HG03378 (cell line): ENCODE data around the gene MAPK14.
"Not testable (repeated sequence)": the region's sequence is repeated elsewhere in the genome, so short reads cannot be mapped to it uniquely, and the experiment has no call there.

Experiments
- ATAC-seq: cut with Tn5 transposase; IDR thresholded peaks from one replicate; pipeline ENCODE4 v1.9.1; 2021; ENCODE audit warnings: mild to moderate bottlenecking, moderate library complexity; ENCODE audit not compliant: unreplicated experiment

Gene MAPK14

DNA sequence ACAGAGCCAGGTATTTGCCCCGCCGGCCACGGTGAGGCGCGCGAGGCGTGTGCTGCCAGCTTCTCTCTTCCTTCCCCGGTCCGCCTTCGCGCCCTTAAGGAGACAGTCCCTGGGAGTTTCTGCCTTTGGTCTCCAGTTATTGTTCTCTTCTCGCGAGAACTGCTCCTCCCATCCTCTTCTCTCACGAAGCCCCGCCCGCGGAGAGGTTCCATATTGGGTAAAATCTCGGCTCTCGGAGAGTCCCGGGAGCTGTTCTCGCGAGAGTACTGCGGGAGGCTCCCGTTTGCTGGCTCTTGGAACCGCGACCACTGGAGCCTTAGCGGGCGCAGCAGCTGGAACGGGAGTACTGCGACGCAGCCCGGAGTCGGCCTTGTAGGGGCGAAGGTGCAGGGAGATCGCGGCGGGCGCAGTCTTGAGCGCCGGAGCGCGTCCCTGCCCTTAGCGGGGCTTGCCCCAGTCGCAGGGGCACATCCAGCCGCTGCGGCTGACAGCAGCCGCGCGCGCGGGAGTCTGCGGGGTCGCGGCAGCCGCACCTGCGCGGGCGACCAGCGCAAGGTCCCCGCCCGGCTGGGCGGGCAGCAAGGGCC lies at the start of gene MAPK14:
MAPK14 (plus strand) TSS at position 308 of the 587 bp plus-strand sequence. CDS start 350 bp downstream, outside the sequence.
- peak; percentile 83 for ATAC-seq

DNA sequence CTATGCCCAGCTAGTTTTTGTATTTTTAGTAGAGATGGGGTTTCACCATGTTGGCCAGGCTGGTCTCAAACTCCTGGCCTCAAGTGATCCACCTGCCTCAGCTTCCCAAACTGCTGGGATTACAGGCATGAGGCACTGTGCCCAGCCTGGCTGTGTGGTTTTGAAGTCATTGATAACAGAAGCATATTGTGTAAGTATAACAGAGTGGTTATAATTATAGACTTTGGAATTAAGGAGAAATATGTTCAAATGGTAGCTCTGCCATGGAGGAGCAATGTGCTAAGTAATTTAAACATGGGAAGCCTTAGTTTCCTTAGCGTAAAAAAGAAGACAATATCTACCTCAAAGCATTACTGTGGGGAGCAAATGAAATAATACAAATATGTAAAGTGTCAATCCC lies 47.5 kb upstream of the MAPK14 start:
- ATAC-seq: not testable (repeated sequence)

DNA sequence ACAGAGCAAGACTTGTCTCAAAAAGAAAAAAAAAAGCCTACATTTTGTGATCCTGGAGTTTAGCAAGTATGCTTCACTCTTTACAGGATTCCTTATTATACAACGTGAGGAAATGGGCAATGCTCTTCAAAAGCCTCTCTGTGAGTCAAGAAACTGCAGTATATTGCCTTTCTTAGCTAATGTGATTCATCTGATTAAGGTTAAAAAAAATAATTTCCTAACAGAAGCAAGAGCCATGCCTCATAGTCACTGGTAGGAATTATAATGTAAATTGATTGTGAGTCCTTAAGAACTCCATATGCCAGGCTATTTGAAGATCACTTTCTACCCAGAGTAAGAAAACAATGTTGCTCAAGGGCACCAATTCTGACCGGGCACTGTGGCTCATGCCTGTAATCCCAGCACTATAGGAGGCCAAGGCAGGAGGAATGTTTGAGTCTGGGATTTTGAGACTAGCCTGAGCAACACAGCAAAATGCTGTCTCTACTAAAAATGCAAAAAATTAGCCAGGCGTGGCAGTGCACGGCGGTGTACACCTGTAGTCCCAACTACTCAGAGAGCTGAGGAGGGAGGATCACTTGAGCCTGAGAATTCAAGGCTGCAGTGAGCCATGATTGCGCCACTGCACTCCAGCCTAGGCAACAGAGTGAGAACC lies 46.5 kb upstream of the MAPK14 start:
- no peak for ATAC-seq

DNA sequence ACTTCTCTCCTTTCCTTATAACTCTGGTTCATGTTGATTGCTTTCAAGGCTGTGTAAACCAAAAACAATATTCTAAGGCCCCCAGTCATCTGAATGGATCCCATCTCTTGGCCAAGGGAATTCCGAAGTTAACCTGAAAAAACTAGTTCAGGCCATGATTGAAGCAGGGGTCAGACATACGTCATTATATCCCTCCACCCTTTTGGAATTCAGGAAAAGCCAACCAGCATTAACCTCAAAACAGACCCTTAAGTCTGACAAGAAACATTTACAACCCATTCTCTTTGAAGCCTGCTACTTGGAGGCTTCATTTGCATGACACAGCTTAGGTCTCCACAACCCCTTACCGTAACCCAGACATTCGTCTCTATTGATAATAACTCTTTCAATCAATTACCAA lies 42.9 kb upstream of the MAPK14 start:
- ATAC-seq: no peak

DNA sequence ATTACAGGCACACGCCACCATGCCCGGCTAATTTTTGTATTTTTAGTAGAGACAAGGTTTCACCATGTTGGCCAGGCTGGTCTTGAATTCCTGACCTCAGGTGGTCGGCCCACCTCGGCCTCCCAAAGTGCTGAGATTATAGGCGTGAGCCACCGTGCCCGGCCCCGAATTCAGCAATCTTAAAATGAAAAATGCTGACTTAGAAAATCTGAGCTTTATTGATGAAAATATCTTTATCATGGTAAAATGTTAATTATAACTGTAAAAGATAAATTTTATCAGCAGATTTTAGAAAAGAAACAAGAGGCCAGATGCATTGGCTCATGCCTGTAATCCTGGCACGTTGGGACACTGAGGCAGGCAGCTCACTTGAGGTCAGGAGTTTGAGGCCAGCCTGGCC lies 39.6 kb upstream of the MAPK14 start:
- not testable (repeated sequence) for ATAC-seq

DNA sequence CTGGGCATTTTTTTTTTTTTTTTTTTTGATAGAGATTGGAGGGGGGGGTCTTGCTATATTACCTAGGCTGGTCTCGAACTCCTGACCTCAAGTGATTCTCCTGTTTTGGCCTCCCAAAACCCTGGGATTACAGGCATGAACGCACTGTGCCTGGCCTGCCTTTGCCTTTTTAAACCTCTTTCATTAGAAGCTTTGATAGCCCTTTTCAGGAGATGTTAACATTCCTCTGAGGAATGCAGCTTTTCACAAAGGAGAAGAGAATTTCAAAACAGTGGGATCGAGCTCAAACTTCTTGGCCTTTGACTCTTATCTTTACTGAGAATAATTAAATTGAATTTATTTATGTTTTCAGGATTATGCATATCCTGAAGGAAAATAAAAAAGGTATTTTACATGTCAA lies 34.5 kb upstream of the MAPK14 start:
- no peak for ATAC-seq

DNA sequence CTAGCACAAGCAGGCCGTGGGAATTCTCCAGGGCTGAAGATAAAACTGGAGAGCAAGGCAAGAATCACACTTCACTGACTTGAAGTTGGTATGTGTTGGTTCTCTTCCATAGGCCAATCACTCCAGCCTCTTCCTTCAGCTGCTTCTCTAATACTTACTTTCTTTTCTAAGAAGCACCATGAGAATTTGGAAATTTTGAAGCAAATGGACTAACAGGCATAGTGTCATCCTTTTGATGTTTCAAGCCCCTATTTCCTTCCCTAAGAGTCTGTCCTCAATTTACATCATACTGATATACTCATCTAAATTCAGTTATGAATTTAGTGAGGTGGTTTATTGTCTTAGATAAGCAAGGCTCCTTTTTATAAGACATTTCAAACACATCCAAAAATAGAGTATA lies 27.2 kb upstream of the MAPK14 start:
- ATAC-seq: no peak

DNA sequence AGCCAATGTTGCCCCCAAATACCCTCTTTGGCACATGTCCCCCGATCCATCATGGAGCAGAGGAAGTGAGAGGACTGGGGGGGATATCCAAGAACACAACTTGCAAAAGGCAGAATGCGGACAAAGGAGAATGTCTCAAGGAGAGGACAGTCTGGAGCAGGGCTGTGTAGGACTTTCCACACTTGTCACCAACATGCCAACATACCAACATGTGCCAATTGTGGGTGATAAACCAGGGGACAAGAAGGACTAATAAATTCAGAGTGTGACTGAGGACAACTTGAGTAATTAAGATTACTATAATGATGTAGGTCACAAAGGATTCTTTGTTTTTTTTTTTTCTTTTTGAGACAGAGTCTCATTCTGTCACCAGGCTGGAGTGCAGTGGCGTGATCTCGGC lies 11.9 kb upstream of the MAPK14 start:
- no peak for ATAC-seq

DNA sequence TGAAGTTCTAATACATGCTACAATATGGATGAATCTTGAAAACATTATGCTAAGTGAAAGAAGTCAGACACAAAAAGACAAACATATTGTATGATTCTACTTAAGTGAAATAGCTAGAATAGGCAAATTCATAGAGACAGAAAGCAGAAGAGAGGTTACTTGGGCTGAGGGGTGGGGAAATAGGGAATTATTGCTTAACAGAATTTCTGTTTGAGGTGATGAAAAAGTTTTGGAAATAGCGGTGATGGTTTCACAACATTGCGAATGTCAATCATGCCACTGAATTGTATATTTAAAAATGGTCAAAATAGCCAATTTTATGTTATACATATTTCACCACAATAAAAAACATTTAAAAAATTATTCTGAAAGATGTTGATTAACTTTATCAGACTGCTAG lies 9.3 kb upstream of the MAPK14 start:
- ATAC-seq: no peak

DNA sequence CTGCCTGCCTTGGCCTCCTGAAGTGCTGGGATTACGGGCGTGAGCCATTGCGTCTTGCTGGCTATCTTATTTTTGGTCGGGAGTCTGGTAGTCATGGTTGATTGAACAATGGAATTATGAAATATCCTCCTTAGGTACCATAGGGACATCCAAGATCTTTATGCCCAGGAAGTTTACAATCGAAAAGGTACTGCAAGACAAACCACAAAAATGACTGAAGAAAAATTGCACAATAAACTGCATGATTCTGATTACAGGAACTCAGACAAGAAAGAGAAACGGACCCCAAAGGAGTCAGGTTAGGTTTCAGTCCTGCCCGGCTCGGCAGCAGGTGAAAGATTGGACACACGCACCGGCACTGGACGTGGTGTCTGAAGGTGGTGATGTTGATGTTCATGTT lies 8.4 kb upstream of the MAPK14 start:
- no peak for ATAC-seq

DNA sequence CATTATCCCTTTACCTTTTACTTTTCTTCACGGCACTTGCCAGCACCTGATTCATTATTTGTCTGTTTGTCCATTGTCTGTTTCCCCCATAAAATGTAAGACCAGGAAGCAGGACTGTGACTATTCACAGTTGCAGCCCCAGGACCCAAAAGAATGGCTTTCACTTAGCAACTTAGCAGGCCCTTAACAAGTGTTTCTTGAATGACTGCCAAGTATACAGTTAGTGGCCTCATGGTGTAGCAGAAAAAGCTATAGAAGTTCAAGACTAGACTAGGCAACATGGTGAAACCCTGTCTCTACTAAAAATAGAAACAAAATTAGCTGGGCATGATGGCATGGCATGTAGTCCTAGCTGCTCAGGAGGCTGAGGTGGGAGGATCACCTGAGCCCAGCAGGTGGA lies 7.5 kb upstream of the MAPK14 start:
- ATAC-seq: no peak

DNA sequence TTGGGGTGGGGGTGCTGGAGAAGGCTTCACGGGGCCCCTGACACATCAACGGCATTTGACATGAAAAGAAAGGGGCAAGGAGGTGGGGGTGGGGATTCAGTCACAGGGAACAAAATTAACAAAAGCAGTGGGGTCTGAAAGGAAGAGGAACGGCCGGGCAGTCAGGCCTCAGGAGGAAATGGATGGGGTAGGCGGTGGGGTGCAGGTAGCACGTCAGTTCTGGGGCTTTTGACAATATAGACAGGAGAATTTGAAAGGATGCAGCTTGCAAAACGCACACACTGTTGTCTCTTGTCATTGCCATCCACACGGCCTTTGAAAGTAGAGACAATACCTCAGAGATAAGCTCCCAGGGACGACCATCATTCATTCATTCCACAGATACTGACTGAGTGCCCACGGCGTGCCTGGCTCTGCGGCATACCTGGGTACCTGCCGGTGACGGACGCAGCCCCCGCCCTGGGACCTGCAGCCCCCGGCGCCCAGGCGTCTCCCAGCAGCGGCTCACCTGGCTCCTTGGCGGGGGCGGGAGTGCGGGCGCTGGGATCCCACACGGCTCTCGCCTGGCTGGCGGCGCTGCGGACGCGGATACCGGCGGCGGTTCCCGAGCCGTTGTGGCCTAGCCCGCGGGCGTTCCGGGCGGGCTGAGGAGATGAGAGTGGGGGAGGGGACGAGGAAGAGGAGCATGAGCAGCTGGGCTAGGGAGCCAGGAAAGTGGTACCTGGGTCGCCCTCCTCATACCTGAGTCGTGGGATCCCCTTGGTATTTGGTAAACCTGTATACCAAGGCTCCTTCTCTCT lies 3.4 kb upstream of the MAPK14 start, which contains the start of gene SLC26A8:
SLC26A8 (minus strand) TSS at position 646 of the 800 bp plus-strand sequence. CDS start 4,934 bp downstream, outside the sequence.
- ATAC-seq: no peak

DNA sequence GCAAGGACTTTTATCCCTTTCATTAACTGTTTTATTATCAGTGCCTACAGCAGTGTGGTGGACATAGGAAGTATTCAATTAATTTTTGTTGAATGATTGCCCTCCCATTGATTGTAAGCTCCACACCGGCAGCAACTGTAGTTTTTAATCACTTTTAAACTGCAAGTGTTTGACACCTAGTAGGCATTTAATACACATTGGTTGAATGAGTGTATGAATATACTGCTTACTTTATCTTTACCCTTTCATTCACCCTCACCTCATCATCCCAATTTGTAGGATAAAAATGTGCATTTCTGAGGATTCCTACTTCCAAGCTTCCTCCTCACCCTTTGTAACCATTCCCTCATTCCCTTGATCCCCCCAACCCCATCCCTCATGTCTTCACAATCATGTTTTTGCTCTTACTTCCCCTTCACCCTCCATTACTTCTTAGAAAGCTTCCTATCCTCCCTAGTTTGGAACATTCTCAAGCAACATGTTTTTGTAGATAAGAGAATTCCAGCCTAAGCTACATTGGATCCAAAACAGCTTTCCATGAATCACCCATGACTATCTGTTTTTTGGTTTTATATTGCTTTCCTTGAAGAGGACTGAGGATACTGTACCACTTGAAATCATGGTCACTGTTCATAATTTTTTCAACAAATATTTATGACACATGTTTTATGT lies 2.2 kb upstream of the MAPK14 start:
- no peak for ATAC-seq

DNA sequence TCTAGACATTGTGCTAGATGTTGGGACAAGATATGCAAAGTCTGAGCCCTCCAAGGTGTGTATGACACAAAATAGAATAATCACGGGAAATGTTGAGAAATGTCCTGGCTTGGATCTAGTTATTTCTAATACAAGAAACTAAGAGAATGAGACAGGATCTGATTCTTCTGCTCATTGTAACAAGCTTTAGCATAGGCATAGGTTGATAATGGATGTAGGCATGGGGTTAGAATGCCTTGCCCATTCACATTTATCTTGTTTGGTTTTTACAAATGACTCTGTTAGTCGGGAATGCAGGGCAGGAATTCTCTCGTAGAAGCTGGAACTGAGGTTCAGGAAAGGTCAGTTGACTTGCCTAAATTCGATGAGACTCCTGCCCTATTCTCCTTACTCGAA lies 1.7 kb upstream of the MAPK14 start:
- no peak for ATAC-seq

DNA sequence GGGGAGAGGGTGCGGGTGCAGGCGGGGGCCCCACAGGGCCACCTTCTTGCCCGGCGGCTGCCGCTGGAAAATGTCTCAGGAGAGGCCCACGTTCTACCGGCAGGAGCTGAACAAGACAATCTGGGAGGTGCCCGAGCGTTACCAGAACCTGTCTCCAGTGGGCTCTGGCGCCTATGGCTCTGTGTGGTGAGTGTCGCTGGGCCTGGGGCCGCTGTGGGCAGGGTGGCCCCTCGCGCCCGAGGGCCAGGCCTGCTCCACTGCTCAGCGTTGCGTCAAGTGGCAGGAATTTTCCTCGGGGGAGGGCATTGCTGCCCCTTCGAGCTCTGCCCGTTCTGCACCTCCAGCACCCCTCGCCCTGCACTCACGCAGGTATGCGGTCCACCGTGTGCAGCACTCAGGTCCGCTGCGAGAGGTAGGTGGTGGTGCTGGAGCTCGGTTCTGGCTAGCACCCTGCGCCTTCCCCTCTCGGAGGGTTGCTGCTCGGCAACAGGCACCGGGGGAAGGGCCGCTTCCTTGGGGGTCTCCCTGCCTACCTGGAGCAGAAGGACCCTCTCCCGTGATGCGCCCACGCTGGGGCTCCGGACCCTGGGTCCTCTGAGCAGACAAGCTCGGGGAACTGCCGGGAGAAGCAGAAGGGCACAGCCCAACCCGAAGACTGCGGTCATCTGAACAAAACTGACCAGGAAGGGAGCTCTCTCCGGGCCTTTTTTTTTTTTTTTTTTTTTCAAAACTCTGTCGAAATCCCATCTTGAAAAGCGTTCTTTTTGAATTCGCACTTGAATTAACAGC lies 674 bp downstream of the MAPK14 start:
- ATAC-seq: peak; percentile 17

DNA sequence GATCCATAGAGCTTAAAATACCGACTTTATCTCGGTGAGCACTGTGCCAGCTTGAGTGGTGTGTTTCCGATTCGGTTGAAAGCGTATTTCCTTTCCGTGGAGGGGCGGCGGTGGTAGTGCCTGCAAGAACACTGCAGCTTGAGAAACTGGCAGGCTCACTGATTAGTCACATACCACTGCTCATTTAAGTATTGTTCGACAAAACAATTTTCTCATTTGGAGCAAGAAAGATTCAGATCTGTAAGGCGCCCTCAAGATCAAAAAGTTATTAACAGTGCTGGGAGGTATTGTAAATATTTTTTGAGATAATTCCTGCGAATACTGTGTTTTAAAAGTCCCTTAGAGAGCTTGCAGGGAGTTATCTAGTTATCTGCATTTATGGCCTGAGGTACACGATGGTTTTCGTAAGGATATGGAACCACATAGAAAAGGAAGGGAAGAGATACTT lies 1.3 kb downstream of the MAPK14 start:
- ATAC-seq: no peak

DNA sequence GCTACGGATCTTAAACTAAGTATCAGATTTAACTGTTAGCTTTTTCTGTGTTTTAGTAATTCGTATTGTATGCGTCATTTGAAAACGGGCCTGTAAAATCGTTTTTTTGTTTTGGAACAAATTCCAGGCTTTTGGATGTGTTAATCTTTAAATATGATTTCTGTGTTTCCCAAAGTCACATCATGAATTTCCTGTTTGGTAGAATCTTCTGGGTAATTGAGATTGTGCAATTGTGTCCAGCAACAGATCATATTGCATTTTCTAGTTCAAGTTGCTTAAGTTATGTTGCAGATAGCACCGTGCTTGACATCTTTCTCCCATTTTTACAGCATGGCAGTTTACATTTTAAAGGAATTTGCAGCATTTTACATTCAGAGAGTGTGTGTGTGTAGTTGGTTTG lies 1.9 kb downstream of the MAPK14 start:
- no peak for ATAC-seq

DNA sequence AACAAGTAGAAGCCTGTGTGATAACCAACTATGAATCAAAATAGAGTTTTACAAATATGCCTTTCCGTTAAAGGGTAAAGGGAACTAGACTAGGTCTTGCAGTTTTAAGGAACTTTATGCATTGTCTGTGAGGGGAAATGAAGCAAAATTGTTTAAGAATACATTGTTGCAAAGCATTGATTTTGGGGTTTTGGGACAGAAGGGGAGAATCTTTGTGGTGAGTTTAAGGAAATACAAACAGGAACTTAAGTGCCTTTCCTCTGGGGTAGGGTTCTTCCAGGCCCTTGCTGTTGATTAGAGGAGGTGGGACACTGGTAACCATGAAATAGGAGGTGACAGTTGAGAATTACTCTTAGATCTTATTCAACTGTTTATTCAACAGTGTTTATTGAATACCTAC lies 4.7 kb downstream of the MAPK14 start:
- no peak for ATAC-seq

DNA sequence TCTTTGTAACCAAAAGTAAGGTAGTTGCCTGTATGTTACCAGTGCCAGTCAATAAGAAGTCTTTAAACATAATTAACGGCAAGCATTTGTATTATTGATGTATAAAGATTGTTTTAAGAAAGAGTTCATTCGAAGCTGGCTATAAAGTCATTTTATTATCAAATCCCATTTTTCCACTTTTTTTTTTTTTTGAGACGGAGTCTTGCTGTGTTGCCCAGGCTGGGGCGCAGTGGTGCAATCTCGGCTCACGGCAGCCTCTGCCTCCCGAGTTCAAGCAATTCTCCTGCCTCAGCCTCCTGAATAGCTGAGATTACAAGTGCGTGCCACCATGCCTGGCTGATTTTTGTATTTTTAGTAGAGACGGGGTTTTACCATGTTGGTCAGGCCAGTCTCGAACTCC lies 5.5 kb downstream of the MAPK14 start:
- not testable (repeated sequence) for ATAC-seq

DNA sequence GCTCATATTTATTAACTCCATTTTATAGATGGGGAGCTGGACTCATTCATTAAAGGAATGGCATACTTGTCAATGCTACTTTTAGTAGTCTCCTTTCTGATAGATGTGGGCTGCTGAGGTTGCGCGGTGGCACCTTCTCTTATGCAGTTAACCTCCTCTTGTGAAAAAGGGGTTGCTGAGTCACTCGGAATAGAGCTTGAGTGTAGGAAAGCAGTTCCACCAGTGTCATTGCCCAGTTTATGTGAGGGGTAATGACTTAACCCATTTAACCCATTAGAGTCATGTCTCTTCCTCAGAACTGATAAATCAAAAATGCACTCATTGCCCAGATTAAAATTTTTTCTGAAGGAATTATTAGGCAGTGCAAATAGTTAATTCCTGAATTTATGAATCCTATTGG lies 6.3 kb downstream of the MAPK14 start:
- ATAC-seq: no peak

DNA sequence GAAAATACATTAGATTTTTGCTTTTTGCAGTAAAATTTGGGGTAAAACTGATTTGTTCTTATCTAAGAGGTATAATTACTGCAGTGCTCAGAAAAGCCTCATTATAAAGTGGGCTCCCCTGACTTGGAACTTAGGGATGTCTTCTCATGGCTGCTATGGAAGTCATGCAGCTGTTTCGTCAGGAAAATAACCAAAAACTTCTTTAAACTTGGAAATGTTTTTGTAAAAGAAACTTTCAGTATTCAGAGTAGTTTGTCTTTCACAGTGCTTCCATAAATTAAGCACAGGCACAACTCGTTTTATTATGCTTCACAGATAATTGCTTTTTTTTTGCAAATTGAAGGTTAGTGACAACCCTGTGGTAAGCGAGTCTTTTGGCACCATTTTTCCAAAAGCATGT lies 6.8 kb downstream of the MAPK14 start:
- ATAC-seq: no peak
